ENCODE data around the gene LIN28A.

LIN28A gene

DNA sequence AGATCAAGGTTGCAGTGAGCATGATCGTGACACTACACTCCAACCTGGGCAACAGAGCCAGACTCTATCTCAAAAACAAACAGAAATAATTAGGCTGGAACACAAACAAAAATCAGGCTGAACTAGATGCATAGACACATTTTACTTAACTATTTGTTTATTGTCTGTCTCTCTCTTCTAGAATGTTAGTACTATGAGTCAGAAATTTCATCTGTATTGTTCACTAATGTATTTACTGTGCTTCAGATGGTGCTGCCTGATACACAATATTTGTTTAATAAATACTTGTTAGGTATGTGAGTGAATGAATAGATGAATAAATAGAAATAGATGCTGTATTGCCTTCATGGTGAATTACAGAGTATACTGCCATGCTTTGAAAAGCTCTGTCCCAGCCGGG is 6.0 kb upstream of the LIN28A start:
- no peaks in the 10 kb centered on the region for H3F3A ChIP-seq (ENCODE audit: insufficient read depth, low read length)
- H3K36me3 ChIP-seq (replicated peaks; ENCODE audit: insufficient read depth, low read length) = no peaks in the 10 kb centered on the region
- H3K9me2 ChIP-seq (replicated peaks; ENCODE audit: insufficient read depth, low read length) = no peaks in the 10 kb centered on the region
- H3K79me2 ChIP-seq (ENCODE audit: low read length) = no peaks in the 10 kb centered on the region
- no peak overlapping the region for H3K9ac ChIP-seq (ENCODE audit: low read length)
- H3K4me3 ChIP-seq (ENCODE audit: low read length) = no peak overlapping the region
- H4K20me1 ChIP-seq (ENCODE audit: insufficient read depth, low read length) = no peaks in the 10 kb centered on the region
- no peak for DNase-seq
- H3K4me1 ChIP-seq (ENCODE audit: low read length) = no peaks in the 10 kb centered on the region
- H3K27me3 ChIP-seq (replicated peaks; ENCODE audit: insufficient read depth, low read length) = peaks cover 60% of the 10 kb centered on the region
- H3K9me3 ChIP-seq (replicated peaks; ENCODE audit: insufficient read depth, low read length) = no peaks in the 10 kb centered on the region
- no peak overlapping the region for H2AFZ ChIP-seq (ENCODE audit: low read length)
- TF ChIP-seq EZH2 (optimal IDR thresholded peaks at IDR 0.05; ENCODE audit: low read depth, low read length) (no peak), EZH2phosphoT487 (IDR thresholded peaks at IDR 0.05; ENCODE audit: low read length) (no peak), CTCF (IDR thresholded peaks at IDR 0.05; ENCODE audit: low read length) (no peak)
- H3K4me2 ChIP-seq (ENCODE audit: low read depth, low read length) = no peak overlapping the region
- H3K27ac ChIP-seq (ENCODE audit: low read length) = no peak overlapping the region

- Histone ChIP-seq H3K79me2 (ENCODE audit: low read length) (no peaks in the 10 kb centered on the region), H4K20me1 (ENCODE audit: insufficient read depth, low read length) (no peaks in the 10 kb centered on the region), H3K9ac (ENCODE audit: low read length) (no peak overlapping the region), H3F3A (ENCODE audit: insufficient read depth, low read length) (no peaks in the 10 kb centered on the region), H3K27ac (ENCODE audit: low read length) (no peak overlapping the region), H3K9me3 (replicated peaks; ENCODE audit: insufficient read depth, low read length) (no peaks in the 10 kb centered on the region), H3K36me3 (replicated peaks; ENCODE audit: insufficient read depth, low read length) (no peaks in the 10 kb centered on the region), H3K4me1 (ENCODE audit: low read length) (no peaks in the 10 kb centered on the region), H3K4me2 (ENCODE audit: low read depth, low read length) (no peak overlapping the region), H3K27me3 (replicated peaks; ENCODE audit: insufficient read depth, low read length) (peaks cover 66% of the 10 kb centered on the region), H2AFZ (ENCODE audit: low read length) (no peak overlapping the region), H3K9me2 (replicated peaks; ENCODE audit: insufficient read depth, low read length) (no peaks in the 10 kb centered on the region), H3K4me3 (ENCODE audit: low read length) (no peak overlapping the region)
- TF ChIP-seq CTCF (IDR thresholded peaks at IDR 0.05; ENCODE audit: low read length) (no peak), EZH2 (optimal IDR thresholded peaks at IDR 0.05; ENCODE audit: low read depth, low read length) (no peak), EZH2phosphoT487 (IDR thresholded peaks at IDR 0.05; ENCODE audit: low read length) (no peak)
- DNase-seq = no peak
Measured at GRCh38 chr1:26405281-26405915, 5.2 kb upstream of the LIN28A start.

- Histone ChIP-seq H3K79me2 (ENCODE audit: low read length) (no peaks in the 10 kb centered on the region), H3K9me2 (replicated peaks; ENCODE audit: insufficient read depth, low read length) (no peaks in the 10 kb centered on the region), H3K4me3 (ENCODE audit: low read length) (no peak overlapping the region), H3K4me2 (ENCODE audit: low read depth, low read length) (no peak overlapping the region), H3K36me3 (replicated peaks; ENCODE audit: insufficient read depth, low read length) (no peaks in the 10 kb centered on the region), H3F3A (ENCODE audit: insufficient read depth, low read length) (no peaks in the 10 kb centered on the region), H3K27ac (ENCODE audit: low read length) (no peak overlapping the region), H4K20me1 (ENCODE audit: insufficient read depth, low read length) (no peaks in the 10 kb centered on the region), H3K4me1 (ENCODE audit: low read length) (no peaks in the 10 kb centered on the region), H3K9ac (ENCODE audit: low read length) (no peak overlapping the region), H2AFZ (ENCODE audit: low read length) (no peak overlapping the region), H3K9me3 (replicated peaks; ENCODE audit: insufficient read depth, low read length) (no peaks in the 10 kb centered on the region), H3K27me3 (replicated peaks; ENCODE audit: insufficient read depth, low read length) (peaks cover 82% of the 10 kb centered on the region)
- DNase-seq = peak; percentile 55
- TF ChIP-seq EZH2 (optimal IDR thresholded peaks at IDR 0.05; ENCODE audit: low read depth, low read length) (no peak), EZH2phosphoT487 (IDR thresholded peaks at IDR 0.05; ENCODE audit: low read length) (no peak), CTCF (IDR thresholded peaks at IDR 0.05; ENCODE audit: low read length) (no peak)
Measured at GRCh38 chr1:26408604-26409003, 2.0 kb upstream of the LIN28A start.

Measured in MM.1S (cell line).